ENCODE measurements around the gene NKX2-4.

Gene NKX2-4

GRCh38 chr20:21358737-21359136 lies 38.6 kb downstream of the NKX2-4 start:
- DNase-seq, result no peak

DNA sequence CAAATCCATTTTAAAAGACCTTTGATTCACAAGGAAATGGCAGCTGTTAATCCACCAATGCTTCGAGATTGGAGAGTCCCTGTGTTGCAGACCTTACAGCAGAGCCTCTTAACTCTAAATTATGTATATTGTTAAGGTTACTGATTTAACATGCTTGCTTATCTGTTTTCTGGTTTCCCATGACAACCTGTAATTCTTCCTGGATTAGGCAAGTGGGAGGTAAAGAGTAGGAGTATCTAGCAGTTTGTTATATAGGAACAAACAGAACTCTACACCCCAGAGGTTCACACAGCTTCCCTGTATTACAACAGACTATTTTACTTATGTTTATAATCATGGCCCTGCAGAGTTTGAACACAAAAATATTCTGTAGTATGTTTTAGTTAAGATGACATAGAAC lies 39.5 kb downstream of the NKX2-4 start:
- no peak for DNase-seq

- DNase-seq, result no peak
Observed at GRCh38 chr20:21356386-21356785, 40.9 kb downstream of the NKX2-4 start.

DNA sequence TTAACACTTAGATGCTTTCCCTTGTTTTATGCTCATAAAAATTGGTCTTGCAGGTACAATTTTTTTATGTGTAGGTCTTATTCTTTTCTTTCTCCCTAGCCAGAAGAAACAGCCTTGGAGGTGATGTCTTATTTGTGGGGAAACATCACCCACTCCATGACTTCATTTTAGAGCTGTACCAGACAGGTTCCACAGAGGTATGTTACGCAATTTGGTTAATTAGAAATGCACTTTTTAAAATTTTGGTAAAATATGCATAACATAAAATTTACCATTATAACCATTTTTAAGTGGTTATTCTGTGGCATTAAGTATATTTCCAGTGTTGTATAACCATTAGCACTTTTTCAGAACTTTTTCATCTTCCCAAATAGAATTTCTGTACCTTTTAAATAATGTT lies 41.3 kb downstream of the NKX2-4 start:
- no peak for DNase-seq

- no peak for DNase-seq
Observed at GRCh38 chr20:21353236-21353635, 44.1 kb downstream of the NKX2-4 start.

DNA sequence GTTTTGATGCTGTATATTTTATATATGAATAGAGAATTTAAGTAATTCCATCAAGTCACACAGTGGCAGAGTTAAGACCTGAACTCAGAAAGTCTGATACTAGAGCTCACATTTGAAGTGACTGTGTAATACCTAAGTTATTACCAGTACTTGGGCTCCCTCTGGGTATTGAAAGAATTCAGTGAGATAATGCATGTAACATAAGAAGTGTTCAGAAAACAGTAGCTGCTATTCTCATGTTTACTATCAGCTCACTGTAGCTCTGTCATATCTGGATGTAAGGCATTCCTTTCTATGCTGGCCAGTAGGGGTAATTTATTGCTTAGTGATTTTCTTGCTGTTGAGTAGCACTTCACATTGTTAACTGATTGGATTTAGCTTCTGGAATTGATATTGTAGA lies 44.6 kb downstream of the NKX2-4 start:
- no peak for DNase-seq
